Aorta (tissue), 5 donors: ENCODE data around the gene NSD1. TPM values are rescaled to one million over a fixed set of nuclear protein-coding genes. Genes with fewer than 3 reads are reported as not detected.

ENCODE experiments used
- ATAC-seq: fragments of 200-7000 bp; cut with Tn5 transposase; one replicate; pipeline ENCODE4 v1.9.1; 2022; ENCODE audit warnings: moderate library complexity; ENCODE audit not compliant: low FRiP score
- DNase-seq, 2 donors: peaks; one replicate each; pipeline ENCODE4 v3.0.0-alpha.2; 2020
- H3K27ac ChIP-seq, 2 donors: one replicate each; pipeline ENCODE4 v1.5.1; 2013; ENCODE audit warnings: low read length in 2 of 2, mild to moderate bottlenecking in 2 of 2, moderate library complexity in 2 of 2, control low read depth in 1 of 2, inconsistent platforms in 1 of 2, low read depth in 1 of 2
- H3K27me3 ChIP-seq, 2 donors: one replicate each; pipeline ENCODE4 v1.6.1; 2013; ENCODE audit warnings: control low read depth in 1 of 2, low read length in 1 of 2, mild to moderate bottlenecking in 1 of 2, moderate library complexity in 1 of 2; ENCODE audit not compliant: insufficient read depth in 2 of 2, control insufficient read depth in 1 of 2
- H3K36me3 ChIP-seq, 2 donors: one replicate each; pipeline ENCODE4 v1.6.1; 2013; ENCODE audit warnings: control low read depth in 1 of 2, low read length in 1 of 2, mild to moderate bottlenecking in 1 of 2; ENCODE audit not compliant: insufficient read depth in 2 of 2, control insufficient read depth in 1 of 2
- H3K4me1 ChIP-seq, 2 donors: one replicate each; pipeline ENCODE4 v1.6.1; 2013; ENCODE audit warnings: low read length in 2 of 2, control low read depth in 1 of 2, mild to moderate bottlenecking in 1 of 2, moderate library complexity in 1 of 2; ENCODE audit not compliant: insufficient read depth in 2 of 2, control insufficient read depth in 1 of 2
- H3K4me3 ChIP-seq, 2 donors: one replicate each; pipeline ENCODE4 v1.5.1; 2013; ENCODE audit warnings: low read length in 2 of 2, control low read depth in 1 of 2, mild to moderate bottlenecking in 1 of 2
- H3K9me3 ChIP-seq: one replicate; pipeline ENCODE4 v1.6.1; 2013; ENCODE audit warnings: mild to moderate bottlenecking, low read length; ENCODE audit not compliant: control insufficient read depth
- WGBS, 2 donors: extraction: QIAGEN DNeasy Blood & Tissue Kit; methylation state at CpG; one replicate each; pipeline ENCODE4 v1.1.7; 2013; 5-methylcytosine and 5-hydroxymethylcytosine counted together
- intact Hi-C, 2 donors: fragments of 100-400 bp; cut with DNase I; formaldehyde crosslinking; loops; one replicate each; pipeline versions ENCODE4 v1.14.2 to v1.15.0; 2022
- polyA plus RNA-seq, 2 donors: library from polyadenylated mRNA; stranded (reverse); fragments of 200-250 nt; gene quantifications; one replicate each; pipeline ENCODE4 v1.2.3, GENCODE V29; 2013
- total RNA-seq, 2 donors: library from RNA; stranded (reverse); fragmentation: NEBNext Ultra II Directional; extraction: Animal tissue kit (Norgen Biotek cat#: 25700); gene quantifications; one replicate each; pipeline ENCODE4 v1.2.1, GENCODE V29; 2021
- donor health status: healthy with polysubstance abuse.
- donor health status: Bipolar disorder and iron deficiency.
- donor health status: DM: no; HTN: no; CAD: no.
- donor health status: DM: no; HTN: no; CAD: no.
- donor health status: DM: yes; HTN: yes; CAD: no.

The NSD1 gene
- total and polyA plus RNA-seq, 4 donors: 6.8 to 96.9 (median 35.3) TPM

DNA sequence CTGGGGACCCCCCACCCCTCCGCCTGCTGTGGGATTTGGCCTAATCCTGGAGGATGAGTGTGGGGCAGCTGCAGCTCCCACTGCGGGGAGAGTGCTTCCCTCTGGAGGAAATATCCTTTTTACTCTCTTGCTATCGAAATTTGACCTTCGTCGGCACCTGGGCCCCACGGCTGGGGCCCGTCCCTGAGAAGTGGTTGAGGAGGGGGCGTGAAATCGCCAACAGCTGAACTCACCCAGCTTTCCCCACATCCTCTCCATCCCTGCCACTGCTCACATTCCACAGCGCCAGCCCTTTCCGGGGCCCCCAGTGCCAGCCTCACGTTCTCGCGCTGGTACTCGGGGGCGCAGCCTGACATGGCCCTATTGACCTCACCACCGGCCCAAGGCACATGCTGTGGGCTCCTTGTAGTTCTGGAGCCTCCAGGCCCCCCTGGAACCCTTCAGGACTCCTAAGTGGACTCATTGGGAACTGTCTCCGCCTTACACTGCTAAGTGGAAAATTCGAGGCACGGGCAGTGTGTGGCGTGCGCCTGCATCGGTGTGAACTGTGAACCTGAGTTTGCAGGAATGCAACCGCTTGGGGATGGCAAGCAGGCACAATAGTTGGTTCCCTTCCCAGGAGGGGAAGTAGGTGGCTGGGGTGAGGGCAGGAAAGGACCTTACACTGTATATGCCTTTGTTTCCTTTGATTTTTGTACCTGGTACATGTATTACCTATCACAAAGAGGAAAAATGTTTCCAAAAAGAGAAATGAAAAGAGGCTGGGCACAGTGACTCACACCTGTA is 27.7 kb upstream of the NSD1 start:
- H3K9me3 ChIP-seq: no peaks in the 10 kb centered on the region
- no peaks in the 10 kb centered on the region for H3K36me3 ChIP-seq
- ATAC-seq (no peak), DNase-seq (no peak)
- 65 to 66% methylated on average over 24 of the region's 24 CpGs for WGBS, 2 donors
- intact Hi-C loops: no loop called here
- H3K4me1 ChIP-seq: no peaks in the 10 kb centered on the region
- H3K4me3 ChIP-seq: no peak overlapping the region
- H3K27me3 ChIP-seq: no peaks in the 10 kb centered on the region
- no peak overlapping the region for H3K27ac ChIP-seq

DNA sequence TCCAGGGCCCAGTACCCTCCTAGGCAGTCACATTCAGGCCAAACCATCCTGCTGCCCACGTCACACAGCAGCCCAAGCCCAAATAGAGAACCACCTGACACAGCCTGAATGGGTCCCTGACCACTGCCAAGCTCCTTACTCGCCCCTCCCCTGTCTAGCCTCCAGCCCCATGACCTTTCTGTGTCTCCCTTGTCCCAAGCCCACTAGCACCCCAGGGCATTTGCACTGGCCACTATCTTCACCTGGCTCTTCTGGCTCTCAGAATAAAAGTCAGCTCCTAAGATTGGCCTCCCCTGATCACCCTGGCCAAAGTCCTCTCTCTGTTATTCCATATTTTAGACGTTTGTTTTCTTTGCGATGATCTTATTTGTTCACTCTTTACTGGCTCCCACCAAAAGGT is 26.4 kb upstream of the NSD1 start:
- Histone ChIP-seq H3K36me3 (no peaks in the 10 kb centered on the region), H3K4me3 (no peak overlapping the region), H3K27me3 (no peaks in the 10 kb centered on the region), H3K9me3 (no peaks in the 10 kb centered on the region), H3K27ac (no peak overlapping the region), H3K4me1 (no peaks in the 10 kb centered on the region)
- DNase-seq: no peak
- WGBS, 2 donors: 71 to 78% methylated on average over 4 of the region's 4 CpGs
- ATAC-seq: no peak
- intact Hi-C loops: no loop called here

DNA sequence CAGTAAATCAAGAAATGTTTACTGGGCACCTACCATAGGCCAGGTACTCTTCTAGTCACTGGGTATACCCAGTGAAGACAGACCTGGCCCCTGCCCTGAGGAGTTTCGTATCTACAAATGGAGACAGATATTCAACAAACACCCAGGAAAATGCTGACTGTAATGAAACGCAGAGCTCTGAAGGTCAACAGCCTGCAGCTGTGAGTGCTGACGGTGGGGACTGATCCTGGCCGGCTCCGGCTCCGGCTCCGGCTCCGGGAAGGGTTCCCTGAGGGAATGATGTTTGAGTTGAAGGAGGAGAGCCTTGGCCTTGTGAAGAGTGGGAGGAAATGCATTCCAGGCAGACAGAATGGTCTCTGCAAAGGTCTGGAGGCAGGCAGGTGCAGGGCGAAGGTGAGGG is 23.8 kb upstream of the NSD1 start:
- intact Hi-C loops: loop anchor here (5.0 to 10.0 kb wide), 4 partner anchors 115 to 448 kb away; partner anchors contain the start of gene MXD3 (in 1 of the 2)
- Histone ChIP-seq H3K36me3 (no peaks in the 10 kb centered on the region), H3K9me3 (no peaks in the 10 kb centered on the region), H3K4me1 (no peaks in the 10 kb centered on the region), H3K4me3 (no peak overlapping the region), H3K27me3 (no peaks in the 10 kb centered on the region), H3K27ac (no peak overlapping the region)
- no peak for DNase-seq
- no peak for ATAC-seq
- 69 to 70% methylated on average over 9 of the region's 9 CpGs for WGBS, 2 donors

DNA sequence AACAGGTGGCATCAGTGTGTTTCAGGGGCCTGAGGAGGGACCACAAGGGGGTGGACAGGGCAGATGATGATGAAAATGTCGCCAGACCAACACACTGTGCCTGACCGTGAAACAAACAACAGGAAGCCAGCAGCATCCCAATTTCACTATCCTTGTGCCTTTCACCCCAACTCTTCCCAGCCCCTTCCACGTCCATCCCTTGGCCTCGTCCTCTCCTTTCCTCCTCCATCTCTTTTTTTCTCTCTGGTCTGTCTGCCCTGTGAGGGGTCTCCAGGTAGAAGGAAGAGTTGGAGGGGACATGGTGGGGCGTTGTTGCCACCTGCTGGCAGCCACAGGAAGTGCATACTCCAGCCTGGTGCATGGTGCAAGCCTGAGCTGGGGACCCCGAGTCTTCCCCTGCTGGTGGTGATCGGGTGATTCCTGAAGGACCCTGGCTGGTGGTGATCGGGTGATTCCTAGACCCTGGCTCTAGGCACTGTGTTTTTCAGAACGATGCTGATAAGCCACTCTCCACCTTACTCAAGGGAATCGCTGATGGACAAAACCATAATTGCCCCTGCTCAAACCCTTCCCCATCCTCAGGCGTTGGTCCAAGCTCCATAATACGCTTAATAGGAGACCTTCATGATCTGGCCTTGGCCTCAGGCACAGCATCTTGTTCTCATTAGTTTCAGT is 21.7 kb upstream of the NSD1 start:
- DNase-seq: peak; percentile 67 to 87
- no peak for ATAC-seq

DNA sequence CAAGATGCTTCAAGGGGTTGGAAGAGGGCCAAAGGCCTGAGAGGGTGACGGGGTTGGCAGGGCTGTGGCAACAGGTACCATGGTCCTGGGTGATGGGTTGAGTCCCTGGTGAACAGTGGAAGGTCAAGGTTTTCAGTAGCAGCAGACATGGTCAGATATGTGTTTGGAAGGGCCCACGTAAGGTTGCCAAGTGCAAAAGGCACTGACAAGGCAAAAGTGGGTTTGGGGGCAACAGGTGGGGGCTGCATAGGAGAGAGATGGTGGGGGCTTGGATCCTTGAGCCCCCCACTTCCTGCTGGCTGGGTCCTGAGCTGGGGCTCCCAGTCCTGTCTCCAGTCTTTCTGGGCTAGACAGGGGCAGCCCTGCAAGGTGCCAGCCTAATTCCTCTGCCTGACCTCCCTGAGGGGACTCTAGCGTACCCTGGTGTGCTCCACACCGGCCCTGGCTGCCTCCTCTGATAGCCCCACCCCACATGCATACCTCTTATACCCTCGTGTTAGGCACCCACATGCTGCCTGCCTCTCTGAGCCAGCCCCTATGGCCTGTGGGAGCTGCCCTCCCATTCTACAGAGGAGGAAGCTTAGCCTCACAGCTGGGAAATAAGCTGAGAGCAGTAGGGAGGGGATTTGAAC is 20.9 kb upstream of the NSD1 start:
- no peak overlapping the region for H3K4me3 ChIP-seq
- 67 to 71% methylated on average over 5 of the region's 5 CpGs for WGBS, 2 donors
- H3K27me3 ChIP-seq: no peaks in the 10 kb centered on the region
- no peaks in the 10 kb centered on the region for H3K4me1 ChIP-seq
- no peaks in the 10 kb centered on the region for H3K36me3 ChIP-seq
- no peaks in the 10 kb centered on the region for H3K9me3 ChIP-seq
- ATAC-seq (no peak), DNase-seq (no peak)
- no peak overlapping the region for H3K27ac ChIP-seq
- intact Hi-C loops: loop anchor here (5.0 to 10.0 kb wide), 4 partner anchors 112 to 450 kb away; partner anchors contain the start of gene MXD3 (in 1 of the 2)

More for the DNA sequence above, 21.7 kb upstream of the NSD1 start:
- WGBS, 2 donors: 20 to 29% methylated on average over 12 of the region's 12 CpGs
- H3K27me3 ChIP-seq: no peaks in the 10 kb centered on the region
- intact Hi-C loops: loop anchor here (5.0 to 10.0 kb wide), 4 partner anchors 113 to 450 kb away; partner anchors contain the start of gene MXD3 (in 1 of the 2)
- H3K4me1 ChIP-seq: no peaks in the 10 kb centered on the region
- H3K9me3 ChIP-seq: no peaks in the 10 kb centered on the region
- H3K4me3 ChIP-seq: no peak overlapping the region
- H3K27ac ChIP-seq: no peak overlapping the region
- H3K36me3 ChIP-seq: no peaks in the 10 kb centered on the region

DNA sequence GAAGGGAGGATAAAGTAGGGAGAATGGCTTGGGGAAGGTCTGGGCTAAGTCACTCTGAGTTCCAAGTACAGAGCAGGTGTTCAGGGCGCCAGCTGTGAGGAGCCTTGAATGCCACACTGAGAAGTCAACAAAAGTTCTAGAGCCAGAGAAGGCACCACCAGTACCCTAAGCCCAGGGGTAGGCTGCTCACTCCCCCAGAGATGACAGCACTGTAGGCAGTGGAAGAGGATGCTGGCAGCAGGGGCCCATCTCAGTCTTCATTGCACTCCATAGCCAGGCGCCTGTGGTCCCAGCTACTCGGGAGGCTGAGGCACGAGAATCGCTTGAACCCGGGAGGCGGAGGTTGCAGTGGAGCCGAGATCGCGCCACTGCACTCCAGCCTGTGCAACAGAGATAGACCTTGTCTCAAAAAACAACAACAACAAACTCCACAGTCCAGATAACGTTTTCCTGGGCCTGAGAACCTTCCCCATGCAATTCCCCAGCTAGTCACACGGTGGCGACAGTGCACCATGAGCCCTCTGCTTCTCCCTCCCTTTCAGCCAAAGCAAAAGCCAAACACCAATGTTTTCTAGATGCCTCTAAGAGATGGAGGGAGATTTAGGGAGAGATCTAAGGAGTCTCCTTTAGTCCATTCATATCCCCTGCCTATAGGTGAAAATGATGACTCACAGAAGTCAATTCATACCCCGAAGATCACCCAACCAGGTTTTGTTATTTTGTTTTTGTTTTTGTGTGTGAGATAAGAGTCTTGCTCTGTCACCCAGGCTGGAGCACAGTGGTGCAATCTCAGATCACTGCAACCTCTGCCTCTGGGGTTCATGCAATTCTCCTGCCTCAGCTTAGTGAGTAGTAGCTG is 19.8 kb upstream of the NSD1 start:
- Histone ChIP-seq H3K9me3 (no peaks in the 10 kb centered on the region), H3K4me3 (no peak overlapping the region), H3K27me3 (no peaks in the 10 kb centered on the region), H3K4me1 (no peaks in the 10 kb centered on the region), H3K27ac (no peak overlapping the region), H3K36me3 (no peaks in the 10 kb centered on the region)
- WGBS, 2 donors: 16 to 17% methylated on average over 14 of the region's 14 CpGs
- DNase-seq: peak; percentile 78 to 93
- peak; percentile 82 for ATAC-seq
- intact Hi-C loops: loop anchor here (5.0 to 10.0 kb wide), 4 partner anchors 111 to 451 kb away; partner anchors contain the start of gene MXD3 (in 1 of the 2)

DNA sequence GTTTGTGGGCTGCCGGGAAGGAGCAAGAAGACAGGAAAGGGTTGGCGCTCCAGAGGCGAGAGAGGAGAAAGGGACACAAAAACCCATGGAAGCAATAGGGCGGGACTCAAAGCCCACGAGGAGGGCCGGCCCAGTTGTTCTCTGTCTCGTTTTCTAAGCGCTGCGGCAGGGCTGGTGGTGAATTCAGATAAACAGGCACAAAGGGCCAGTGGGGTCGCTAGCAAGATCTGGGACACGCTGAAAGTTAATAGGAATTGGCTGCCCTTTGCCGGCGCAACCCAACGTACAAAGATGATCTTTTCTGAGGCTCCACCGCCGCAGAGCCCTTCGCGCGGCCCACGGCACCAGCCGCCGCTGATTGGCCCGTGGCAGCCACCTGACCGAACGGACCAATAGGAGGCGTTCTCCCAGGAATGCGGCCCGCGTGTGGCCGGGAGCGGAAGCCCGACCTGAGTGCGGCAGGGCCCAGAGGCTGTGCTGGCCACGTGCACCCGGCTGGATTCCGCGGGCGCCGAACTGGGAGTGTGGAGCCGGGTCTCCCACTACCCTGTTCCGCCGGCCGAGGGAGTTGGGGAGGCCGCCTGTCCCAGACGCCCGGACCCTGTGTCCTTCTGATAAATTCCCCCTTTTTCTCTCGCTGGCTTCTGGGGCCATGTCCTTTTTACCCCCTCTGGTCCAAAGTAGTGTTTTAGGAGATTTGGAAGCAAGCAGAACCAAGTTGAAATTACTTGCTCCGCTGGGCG is 16.8 kb upstream of the NSD1 start:
- Histone ChIP-seq H3K27ac (peak overlapping the region in 1 of 2 donors; percentile 4), H3K27me3 (no peaks in the 10 kb centered on the region), H3K9me3 (no peaks in the 10 kb centered on the region), H3K4me1 (no peaks in the 10 kb centered on the region), H3K4me3 (no peak overlapping the region), H3K36me3 (no peaks in the 10 kb centered on the region)
- intact Hi-C loops: loop anchor here in 1 of 2 donors (10.0 kb wide), 1 partner anchor 108 kb away; no protein-coding TSS in a partner anchor
- WGBS, 2 donors: 15 to 16% methylated on average over 49 of the region's 49 CpGs
- ATAC-seq (peak; percentile 97), DNase-seq (peak; percentile 94 to 95)
